Activated CD4-positive, CD25-positive, alpha-beta regulatory T cell treated with anti-CD3 and anti-CD28 coated beads, Interleukin-2, amount 50 U/mL, for 72 hours (primary cell): ENCODE measurements around the gene TOPORS.
"Not testable (repeated sequence)": the region's sequence is repeated elsewhere in the genome, so short reads cannot be mapped to it uniquely, and the experiment has no call there.

ENCODE experiments used
- DNase-seq: peaks from one replicate; pipeline ENCODE4 v3.0.0; 2021

The TOPORS gene

DNA sequence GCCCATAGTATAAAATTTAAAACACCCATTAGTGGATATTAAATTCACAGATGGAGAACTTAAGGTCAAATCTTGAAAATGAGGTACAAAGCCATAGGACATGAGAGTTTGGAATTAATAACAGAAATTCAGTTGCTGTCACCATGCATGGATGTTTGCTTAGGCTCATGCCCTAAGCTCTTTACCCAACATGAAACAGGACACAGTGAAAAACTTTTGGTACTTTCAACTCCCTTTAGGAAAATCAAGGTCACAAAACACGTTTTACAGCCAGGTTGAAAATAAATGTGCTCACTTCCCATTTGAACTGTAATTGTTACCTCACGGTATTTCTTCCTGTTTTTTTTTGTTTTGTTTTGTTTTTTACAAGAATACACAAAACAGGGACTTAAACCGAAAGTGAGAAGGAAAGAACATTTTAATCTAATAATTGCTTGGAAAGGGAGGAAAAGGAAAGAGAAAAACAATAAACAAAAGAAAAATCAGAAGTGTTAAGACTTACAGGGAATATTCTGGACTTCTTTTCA lies 6.1 kb upstream of the TOPORS start:
- no peak for DNase-seq

DNA sequence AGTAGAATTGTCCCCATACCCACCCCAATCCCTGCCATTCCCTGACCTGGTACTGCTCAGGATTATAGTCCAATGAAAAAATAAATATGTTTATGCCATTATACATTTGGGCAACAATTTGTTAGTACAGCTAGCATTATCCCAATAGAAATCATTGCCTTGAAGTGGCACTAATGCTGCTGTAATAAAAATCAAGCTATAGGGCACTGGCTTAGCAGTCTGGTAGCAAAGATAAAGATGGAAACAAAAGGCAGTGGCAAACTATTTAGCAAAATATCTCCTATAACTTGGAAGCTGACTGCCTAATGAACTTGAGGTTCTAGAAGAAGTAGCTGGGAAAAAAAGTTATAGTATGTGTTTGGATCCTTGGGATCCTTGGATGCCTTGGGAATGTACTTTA lies 2.2 kb upstream of the TOPORS start:
- DNase-seq, result no peak

DNA sequence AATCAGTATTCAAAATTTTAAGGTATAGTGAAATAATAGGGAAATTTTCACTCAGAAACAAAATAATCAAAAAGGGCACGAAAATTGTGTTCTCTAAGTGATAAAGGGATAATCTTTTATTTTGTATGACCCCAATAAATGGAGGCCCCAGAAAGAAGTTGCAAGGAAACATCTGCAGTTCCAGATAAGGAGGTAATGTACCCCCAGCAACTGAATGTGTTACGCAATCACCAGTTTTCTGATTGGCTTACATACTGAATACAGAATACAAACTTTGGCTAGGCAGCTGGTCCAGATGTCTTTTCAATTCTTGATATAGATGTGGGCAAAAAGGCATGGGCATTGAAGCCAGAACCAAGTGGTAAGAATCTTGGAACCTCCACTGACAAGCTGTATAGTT lies 1.7 kb upstream of the TOPORS start:
- DNase-seq, result no peak

DNA sequence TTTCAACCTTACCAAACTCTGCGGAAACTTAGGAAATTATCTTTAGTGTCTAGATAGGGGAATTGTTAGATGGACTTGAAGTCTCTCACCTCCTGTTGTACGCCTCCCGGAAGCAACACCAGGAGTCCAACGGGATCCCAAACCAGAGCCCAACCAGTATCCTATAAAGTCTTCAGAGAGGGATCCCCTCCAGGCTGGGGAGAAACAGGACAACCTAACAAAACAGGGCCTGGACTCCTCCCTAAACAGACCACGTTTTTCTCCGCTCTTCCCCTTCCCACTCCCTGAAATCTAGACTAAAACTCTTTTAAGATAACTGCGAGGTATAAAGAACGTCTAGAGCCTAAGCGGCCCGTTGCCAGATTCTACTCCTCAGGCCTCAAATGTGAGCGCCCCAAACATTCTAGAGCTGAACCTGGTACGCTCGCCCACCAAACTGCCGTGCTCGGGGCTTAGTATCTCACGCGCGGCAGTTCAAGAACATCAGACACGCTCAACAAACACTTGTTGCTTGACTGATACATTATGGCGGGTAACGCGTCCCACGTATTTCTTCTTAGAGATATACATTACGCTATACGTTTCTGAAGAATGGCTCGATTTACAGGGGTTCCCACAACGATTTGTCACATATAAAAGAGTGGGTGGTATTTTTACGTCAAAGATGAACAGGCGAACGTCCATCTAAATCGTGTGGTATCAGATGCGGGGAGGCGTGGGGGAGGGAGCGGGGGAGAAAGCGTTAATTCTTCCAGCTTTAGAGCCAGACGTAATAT lies 922 bp downstream of the TOPORS start:
- DNase-seq, result peak; percentile 45

DNA sequence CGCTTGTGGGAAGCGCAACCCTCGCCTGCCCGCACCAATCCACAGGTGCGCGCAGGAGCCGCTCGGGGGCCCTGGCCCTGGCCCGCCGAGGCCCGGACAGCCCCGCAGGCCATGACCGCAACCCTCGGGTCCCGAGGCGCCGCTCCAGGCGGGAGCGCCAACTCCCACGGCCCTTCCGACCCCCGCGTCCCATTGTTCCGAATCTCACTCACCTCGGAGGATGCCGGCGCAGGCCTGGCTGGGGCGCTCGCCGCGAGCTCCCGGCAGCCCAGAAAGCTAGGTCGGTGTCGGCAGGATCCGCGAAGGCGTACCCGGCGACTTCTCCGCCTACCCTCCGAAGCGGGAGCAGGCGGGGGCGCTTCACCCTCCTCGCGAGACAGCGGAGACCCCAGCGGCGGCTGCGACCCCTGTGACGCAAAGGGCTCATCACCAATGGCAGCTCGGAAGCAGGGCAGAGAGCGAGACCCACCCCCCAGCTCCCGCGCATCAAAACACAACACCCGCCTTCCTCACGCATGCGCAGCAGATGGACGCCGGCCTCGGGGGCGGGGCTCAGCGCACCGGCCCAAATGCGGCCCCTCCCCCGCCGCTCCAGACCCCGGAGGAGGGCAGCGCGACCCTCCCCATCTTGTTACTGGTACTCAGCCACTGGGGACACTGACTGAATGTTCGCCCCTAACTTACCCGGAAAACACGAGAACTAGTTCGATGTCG lies 1.7 kb downstream of the TOPORS start:
- DNase-seq, result peak; percentile 90

DNA sequence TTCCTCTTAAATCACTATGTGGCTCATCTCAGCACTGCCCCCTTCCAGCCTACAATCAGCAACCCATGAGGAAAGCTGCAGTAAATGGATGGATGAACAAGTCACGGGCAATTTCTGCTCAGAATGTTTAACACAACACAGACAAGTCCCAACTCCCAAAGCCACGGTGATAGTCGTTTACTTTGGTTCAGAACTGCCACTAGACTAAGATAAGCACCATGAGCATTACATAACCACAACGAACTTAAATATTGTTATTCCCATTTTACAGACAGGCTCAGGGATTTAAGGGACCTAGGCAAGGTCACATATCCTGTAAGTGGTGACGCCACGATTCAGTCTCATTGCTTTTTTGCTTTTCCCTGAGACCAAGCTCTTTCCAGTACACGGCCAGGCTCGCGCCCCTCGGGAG lies 2.2 kb downstream of the TOPORS start:
- DNase-seq, result no peak

DNA sequence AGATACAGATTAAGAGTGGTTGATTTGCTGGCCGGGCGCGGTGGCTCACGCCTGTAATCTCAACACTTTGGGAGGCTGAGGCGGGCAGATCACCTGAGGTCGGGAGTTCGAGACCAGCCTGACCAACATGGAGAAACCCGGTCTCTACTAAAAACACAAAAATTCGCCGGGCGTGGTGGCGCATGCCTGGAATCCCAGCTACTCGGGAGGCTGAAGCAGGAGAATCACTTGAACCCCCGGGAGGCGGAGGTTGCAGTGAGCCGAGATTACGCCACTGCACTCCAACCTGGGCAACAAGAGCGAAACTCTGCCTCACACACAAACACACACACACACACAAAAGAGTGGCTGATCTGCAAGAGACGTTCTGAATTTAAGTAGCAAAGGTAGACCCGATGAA lies 4.2 kb downstream of the TOPORS start:
- DNase-seq, result not testable (repeated sequence)

DNA sequence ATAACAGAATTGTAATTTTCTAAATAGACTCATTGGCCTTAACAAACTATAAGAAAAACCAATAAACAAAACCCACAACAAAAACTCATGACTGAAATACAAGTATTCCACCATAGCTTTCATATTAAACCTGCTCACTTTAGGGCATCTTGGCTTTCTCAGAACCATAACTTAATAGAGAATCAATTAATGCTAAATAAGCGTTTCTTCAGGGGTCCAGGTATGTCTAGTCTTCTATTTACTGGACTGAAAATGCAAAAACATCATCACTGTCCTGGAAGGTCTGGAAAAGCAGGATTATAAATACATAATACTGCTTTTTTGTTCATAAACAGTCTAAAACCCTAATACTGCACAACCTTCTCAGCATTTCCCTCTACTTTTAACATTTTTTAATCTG lies 6.5 kb downstream of the TOPORS start:
- DNase-seq, result no peak

DNA sequence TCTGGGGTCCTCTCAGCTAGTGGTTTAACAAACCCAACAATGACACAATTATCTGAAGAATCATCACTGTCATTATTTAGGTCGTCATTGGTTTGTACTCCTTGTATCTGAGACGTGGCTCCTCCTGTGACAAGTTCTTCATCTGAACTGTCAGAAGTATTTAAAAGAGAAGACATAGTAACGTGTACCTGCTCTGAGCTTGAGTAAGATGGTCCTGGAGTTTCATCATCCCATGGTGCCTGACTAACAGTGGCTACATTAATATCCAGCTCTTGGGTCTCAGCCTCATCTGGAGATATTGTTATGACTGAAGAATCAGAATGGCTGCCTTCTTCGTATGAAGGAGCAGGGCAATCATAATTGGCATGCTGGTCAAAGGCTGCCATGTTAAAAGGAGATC lies 9.3 kb downstream of the TOPORS start:
- DNase-seq, result no peak

DNA sequence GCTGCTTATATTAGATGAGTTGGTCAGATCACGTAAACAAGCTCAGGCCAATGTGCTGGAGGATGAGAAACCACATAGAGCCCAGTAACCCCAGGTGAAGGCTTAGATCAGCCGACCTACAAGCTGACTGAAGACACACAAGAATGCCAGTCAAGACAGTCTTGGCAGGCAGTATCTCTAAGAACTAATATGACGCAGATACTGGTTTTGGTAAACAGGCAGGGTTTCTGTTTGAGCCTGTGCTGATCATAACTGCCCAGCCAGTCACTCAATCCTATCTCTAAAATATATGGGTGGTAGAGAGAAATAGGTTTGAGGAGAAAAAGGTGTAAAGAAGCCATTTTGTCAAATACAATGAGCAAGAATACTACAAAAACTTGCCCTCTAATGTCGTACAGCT lies 18.6 kb downstream of the TOPORS start:
- no peak for DNase-seq

DNA sequence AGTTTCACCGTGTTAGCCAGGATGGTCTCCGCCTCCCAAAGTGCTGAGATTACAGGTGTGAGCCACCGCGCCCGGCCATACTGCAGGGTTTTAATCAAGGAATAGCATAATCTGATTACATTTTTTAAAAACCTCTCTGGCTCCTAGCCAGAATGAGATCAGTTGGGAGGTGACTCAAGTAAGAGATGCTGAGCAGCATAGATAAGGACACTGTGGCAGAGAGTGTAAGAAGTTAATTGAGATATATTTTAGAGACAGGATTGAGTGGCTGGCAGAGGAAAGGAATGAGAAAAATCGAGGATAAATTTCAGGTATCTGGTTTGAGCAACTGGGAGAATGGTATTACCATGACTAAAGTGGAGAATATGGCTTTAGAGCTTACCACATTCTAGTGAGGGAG lies 19.1 kb downstream of the TOPORS start:
- no peak for DNase-seq

DNA sequence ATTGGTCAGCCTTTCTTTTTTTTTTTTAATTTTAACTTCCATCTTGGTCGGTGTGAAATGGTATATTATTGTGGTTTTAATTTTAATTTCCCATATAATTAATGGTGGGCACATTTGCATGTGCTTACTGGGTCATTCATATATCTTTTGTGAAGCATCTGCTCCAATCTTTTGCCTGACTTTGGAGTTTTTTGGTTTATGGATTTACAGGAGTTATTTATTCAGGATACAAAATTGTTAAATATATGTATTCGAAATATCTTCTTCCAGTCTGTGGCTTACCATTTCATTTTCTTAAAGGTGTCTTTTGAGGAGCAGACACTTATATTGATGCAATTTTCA lies 25.7 kb downstream of the TOPORS start:
- DNase-seq, result no peak

DNA sequence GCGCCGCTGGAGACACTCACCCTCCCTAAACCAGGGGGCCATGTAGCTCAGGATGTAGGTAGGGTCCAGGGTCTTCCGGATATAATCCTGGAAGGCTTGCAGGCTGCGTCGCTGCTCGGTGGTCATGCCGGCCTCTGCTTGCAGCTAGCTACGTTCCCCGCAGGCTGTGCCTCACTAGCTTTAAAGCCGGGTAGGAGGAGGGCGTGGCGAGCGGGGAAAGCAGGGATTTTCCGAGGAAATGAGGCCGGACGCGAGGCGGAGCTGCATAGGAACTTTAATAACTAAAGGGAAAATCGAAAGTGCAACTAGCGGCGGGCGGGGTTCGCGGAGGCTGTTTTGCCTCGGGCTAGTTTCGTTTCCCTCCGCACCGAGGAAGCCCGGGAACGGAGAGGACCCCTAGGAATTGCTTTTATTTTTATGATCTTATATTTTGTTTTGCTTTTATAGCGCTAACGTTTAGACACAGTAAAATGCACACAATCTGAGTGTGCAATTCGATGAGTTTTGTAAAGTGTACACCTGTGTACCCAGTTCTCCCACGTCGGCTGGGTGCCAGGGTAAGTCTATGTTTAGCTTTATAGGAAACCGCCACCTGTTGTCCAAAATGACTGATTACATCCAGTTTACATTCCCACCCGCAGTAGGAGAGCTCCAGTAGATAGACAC lies 26.2 kb downstream of the TOPORS start, which contains the start of gene RIGI:
Gene RIGI, minus strand, starts transcription at position 156 of the 666 bp plus-strand sequence. Its CDS starts 30 bp downstream, at position 126.
- DNase-seq, result peak; percentile 71

DNA sequence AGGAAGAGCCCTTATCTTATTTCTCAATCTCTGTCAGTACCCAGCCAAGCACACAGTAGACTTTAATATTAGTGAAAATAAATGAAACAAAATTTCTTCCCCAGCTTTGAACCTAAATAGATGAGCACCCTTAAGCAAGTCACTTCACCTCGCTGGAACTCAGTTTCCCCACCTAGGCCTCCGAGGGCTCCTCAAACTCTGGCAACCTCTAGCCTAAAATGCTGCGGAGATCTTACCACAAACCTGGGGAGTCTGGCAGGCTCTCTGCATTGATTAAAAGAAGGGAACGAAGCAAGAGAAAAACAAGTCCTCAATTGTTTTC lies 26.7 kb downstream of the TOPORS start:
- DNase-seq, result no peak

DNA sequence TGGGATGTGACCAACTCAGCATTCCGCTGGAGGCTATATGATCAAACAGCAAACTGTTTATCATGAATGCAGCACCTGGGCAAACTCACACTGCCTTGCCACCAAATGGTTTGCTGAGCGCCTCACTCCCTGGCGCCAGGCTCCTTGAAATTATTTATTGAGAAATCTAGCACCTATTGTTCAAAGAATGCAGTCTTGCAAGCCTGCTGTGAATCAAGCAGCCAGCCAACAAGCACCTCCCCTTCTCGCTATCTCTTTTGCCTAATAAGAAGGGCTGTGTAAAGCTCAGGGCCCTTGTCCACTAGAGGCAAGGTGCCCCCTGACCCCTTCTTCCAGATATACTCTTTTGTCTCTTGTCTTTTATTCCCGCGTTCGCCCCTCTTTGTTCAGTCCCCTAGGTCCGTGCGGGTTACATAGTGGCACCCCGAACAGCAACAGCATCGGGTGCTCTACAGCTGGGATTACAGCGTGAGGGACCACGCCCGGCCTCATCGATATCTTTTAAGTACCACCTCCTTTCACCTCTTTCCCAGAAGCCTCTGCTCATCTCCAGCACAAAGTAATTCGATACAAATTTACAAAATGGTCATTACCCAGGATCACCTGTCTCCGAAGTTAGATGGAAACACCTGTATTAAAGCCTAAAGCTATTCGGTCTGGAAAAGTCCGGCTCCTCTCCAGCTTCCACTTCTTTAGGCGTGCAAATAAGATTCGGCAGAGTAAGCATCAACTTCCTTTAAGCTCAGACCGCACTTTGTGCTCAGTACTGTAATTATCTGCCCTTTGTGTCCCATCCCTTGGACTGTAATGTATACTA lies 27.3 kb downstream of the TOPORS start:
- no peak for DNase-seq

DNA sequence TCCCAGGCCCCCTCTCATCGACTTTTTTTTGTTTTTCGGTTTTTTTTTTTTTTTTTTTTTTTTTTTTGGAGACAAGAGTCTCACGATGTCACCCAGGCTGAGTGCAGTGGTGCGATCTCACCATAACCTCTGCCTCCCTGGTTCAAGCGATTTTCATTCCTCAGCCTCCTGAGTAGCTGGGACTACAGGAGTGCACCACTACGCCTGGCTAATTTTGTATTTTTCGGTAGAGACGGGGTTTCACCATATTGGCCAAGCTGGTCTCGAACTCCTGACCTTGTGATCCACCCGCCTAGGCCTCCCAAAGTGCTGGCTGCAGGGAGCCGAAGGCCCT lies 27.9 kb downstream of the TOPORS start:
- DNase-seq, result not testable (repeated sequence)

DNA sequence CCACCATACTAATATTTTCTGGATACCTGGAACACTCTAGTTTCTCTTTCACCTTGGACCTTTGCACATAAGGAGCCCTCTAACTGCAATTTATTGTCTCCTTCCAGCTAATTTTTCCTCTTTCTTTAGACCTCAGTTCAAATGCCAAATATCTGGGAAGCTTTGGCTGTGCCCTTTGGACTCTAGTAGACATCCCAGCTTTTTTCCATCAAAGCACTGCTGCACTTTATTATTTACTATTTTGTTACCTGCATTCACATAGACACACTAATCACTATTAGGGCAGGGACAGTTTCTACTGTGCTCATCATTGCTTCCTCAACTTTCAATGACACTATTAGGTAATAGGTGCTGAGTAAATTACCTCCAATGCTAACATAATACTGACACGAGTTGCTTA lies 28.5 kb downstream of the TOPORS start:
- DNase-seq, result no peak

DNA sequence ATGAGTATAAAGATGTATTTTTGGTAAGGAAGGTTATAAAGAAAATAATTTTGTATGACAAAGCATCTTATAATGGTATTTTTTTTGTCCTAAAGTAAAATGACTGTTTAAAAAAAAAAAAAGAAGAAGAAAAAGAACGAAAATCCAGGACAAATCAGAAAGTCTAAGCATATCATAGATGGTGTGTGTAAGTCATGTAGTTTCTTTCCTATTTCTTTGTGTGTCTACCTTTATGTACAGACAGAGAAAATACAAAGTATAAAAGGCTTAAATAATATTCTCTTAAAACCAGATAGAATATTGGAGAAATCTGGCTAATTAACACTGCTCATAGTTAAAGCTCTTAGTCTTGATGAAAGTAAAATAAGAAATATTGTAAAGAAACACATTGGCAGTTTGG lies 34.1 kb downstream of the TOPORS start:
- no peak for DNase-seq

DNA sequence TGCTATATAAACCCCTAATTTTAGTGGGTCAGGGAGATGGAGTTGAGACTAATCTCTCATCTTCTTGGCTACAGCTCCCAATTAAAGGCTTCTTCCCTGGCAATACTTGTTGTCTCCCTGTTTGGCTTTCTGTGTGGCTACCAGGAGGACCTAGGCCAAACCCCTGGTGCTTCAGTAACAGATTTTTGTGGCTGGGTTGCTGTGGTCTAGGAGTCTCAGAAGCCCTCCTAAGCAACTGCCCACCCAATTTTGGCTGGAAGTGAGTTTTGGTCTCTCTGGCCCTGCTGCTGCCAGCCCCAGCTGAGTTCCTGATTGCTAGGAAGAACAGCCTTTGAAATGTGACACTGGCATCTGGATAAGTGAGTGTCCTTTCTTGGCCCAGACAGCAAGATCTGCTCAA lies 36.1 kb downstream of the TOPORS start:
- no peak for DNase-seq

DNA sequence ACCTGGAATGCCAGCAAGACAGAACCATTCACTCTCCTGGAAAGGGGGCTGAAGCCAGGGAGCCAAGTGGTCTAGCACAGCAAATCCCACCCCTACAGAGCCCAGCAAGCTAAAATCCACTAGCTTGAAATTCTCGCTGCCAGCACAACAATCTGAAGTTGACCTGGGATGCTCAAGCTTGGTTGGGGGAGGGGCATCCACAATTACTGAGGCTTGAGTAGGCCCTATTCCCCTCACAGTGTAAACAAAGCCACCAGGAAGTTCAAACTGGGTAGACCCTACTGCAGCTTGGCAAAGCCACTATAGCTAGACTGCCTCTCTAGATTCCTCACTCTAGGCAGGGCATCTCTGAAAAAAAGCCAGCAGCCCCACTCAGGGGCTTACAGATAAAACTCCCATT lies 43.7 kb downstream of the TOPORS start:
- DNase-seq, result no peak

DNA sequence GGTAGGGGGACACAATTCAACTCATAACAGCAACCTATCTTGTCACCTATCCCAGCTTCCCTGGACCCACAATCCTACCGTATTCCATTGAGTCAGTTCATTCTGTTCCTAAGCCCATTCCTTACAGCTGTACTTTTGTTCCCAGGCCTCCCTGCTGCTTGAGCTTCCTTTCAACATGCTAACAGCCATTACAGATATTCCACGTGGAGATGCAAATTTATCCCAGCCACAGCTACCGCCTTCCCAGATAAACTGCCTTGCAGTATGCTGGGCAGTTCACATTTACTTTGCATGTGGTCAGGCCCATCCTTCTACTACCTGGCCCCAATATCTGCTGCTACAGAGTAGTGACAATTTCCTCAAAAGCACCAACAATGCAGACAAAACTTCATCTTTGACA lies 49.4 kb downstream of the TOPORS start:
- no peak for DNase-seq

DNA sequence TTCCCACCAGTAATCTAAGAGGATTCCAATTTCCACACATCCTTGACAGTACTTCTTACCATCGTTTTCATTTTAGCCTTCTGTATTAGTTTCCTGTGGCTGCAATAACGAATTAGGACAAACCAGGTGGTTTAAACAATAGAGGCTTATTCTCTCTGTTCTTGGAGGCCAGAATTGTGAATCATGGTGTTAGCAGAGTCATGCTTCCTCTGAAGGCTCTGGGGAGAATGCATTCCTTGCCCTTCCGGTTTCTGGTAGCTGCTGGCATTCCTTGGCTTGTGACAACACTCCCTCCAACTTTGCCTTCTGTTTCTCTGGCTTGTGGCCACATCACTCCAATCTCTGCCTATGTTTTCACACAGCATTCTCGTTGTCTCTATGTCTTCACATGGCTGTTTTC lies 49.9 kb downstream of the TOPORS start:
- DNase-seq, result no peak

DNA sequence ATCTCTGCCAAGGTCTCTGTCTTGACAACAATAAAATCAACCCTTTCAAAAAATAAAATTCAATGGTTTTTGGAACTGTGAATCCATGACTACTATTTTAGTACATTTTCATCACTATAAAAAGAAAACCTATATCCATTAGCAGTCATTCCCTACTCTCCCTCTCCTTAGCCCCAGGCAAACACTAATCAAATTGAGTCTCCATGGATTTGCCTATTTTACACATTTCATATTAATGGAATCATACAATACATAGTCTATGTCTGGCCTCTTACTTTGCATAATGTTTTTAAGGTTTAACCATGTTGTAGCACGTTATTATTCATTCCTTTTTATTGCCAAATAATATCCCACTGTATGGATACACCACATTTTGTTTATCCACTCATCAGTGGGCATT lies 50.5 kb downstream of the TOPORS start:
- DNase-seq, result no peak
